Sigmoid colon (tissue), 4 donors: ENCODE data around the gene STK4.

Experiments
- EP300 ChIP-seq, 4 donors: sonication (generic); formaldehyde crosslinking; IDR thresholded peaks; one replicate each; pipeline ENCODE4 v1.6.1; 2017; ENCODE audit warnings: antibody characterized with exemption in 4 of 4
- POLR2A ChIP-seq, 2 donors: fragments of 450-650 bp; IDR thresholded peaks; one replicate each; pipeline ENCODE4 v1.6.1; 2016; ENCODE audit warnings: antibody characterized with exemption in 2 of 2, mild to moderate bottlenecking in 2 of 2, moderate library complexity in 2 of 2
- POLR2AphosphoS5 ChIP-seq, 4 donors: sonication (generic); formaldehyde crosslinking; IDR thresholded peaks; one replicate each; pipeline ENCODE4 v1.6.1; 2017; ENCODE audit warnings: antibody characterized with exemption in 4 of 4
- TF ChIP-seq, protein P1 (sequence below), 4 experiments: fragments of 450-650 bp in 3 of 4; fragments of 200-600 bp in 1 of 4; IDR thresholded peaks; one replicate each; pipeline ENCODE4 v1.5.1; 2016 to 2019; ENCODE audit warnings: antibody characterized with exemption in 4 of 4, mild to moderate bottlenecking in 3 of 4, moderate library complexity in 2 of 4

DNA sequence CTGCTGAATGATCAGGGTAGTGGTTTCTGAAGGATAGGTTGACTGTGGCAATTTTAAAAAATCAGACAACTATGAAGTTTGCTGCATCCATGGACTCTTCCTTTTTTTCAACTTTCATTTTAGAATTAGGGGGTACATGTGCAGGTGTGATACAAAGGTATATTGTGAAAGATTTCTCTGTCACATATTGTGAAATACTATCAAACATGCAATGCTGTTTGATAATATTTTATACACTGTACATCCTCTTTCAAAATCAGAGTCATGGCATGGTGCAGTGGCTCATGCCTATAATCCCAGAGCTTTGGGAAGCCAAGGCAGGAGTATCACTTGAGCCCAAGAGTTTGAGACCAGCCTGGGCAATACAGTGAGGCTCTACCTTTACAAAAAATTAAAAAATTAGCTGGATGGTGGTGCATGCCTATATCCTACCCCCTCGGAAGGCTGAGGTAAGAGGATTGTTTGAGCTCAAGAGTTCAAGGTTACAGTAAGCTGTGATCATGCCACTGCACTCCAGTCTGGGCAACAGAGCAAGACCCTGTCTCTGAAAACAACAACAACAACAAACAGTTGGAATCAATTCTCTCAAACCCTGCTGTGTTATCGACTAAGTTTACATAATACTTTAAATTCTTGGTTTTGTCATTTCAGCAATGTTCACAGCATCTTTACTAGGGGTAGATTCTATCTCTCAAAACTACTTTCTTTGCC is 153.4 kb downstream of the STK4 start:
- TF ChIP-seq POLR2A (IDR thresholded peaks at IDR 0.05) (no peak), POLR2AphosphoS5 (IDR thresholded peaks at IDR 0.05) (no peak), EP300 (IDR thresholded peaks at IDR 0.05) (no peak)
- TF ChIP-seq, protein P1, sequence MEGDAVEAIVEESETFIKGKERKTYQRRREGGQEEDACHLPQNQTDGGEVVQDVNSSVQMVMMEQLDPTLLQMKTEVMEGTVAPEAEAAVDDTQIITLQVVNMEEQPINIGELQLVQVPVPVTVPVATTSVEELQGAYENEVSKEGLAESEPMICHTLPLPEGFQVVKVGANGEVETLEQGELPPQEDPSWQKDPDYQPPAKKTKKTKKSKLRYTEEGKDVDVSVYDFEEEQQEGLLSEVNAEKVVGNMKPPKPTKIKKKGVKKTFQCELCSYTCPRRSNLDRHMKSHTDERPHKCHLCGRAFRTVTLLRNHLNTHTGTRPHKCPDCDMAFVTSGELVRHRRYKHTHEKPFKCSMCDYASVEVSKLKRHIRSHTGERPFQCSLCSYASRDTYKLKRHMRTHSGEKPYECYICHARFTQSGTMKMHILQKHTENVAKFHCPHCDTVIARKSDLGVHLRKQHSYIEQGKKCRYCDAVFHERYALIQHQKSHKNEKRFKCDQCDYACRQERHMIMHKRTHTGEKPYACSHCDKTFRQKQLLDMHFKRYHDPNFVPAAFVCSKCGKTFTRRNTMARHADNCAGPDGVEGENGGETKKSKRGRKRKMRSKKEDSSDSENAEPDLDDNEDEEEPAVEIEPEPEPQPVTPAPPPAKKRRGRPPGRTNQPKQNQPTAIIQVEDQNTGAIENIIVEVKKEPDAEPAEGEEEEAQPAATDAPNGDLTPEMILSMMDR (IDR thresholded peaks at IDR 0.05): no peak
